ENCODE measurements around the gene PRM1. TPM values are rescaled to one million over a fixed set of nuclear protein-coding genes. Genes with fewer than 3 reads are reported as not detected.

PRM1 gene
- total and polyA plus RNA-seq, 2 of the 4 experiments (the other 2 are of a cell fraction), result not detected

- TF ChIP-seq CHD1 (IDR thresholded peaks at IDR 0.05; ENCODE audit: low read depth, low read length), result no peak
- TF ChIP-seq POLR2A (IDR thresholded peaks at IDR 0.05; ENCODE audit: low read depth, low read length), result no peak
Observed at GRCh38 chr16:11330526-11331237, 49.6 kb upstream of the PRM1 start (continued).

GRCh38 chr16:11329891-11330290, 48.8 kb upstream of the PRM1 start:
- 0 out of 3 replicates have a peak overlapping the region, but pooled peaks have one; percentile 88 for H2BK15ac ChIP-seq (ENCODE audit: low read depth, low read length)
- peak overlapping the region; percentile 10; the same call in 1 of the 2 replicates for H3K27ac ChIP-seq (ENCODE audit: insufficient read depth, low read length)
- H4K5ac ChIP-seq (ENCODE audit: low read depth, low read length), result no peak overlapping the region
- H3K9ac ChIP-seq (ENCODE audit: low read depth, low read length), result no peak overlapping the region
- H3K23ac ChIP-seq (ENCODE audit: low read depth, low read length), result no peak overlapping the region
- dilution Hi-C loops (cut with HindIII; ENCODE audit: low sequenced_read_pairs, unreplicated experiment), result no loop called here
- H3K9me3 ChIP-seq (ENCODE audit: control insufficient read depth, insufficient read depth, low read length), result 0 out of 2 replicates have a peak, but pooled peaks cover 2% of the 10 kb centered on the region
- peak overlapping the region; percentile 88 for H2AK5ac ChIP-seq (ENCODE audit: low read depth, low read length)
- intact Hi-C loops (cut with micrococcal nuclease), result loop anchor here (2.0 kb wide), 1 partner anchor 17 kb away; no protein-coding TSS in a partner anchor
- H2AFZ ChIP-seq (replicated peaks; ENCODE audit: low read length, poor library complexity), result no peak overlapping the region
- peak overlapping the region; percentile 80 for H2BK20ac ChIP-seq (ENCODE audit: low read depth, low read length)
- POLR2A ChIA-PET (ENCODE audit: unreplicated experiment), result no interaction called here
- H2BK5ac ChIP-seq (ENCODE audit: low read depth, low read length, poor library complexity, severe bottlenecking), result no peak overlapping the region
- H3K4me2 ChIP-seq (ENCODE audit: low read depth, low read length), result no peak overlapping the region
- no TSS peak for BruUV-seq (replicated peaks)
- DNase-seq, result no peak
- no peak overlapping the region for H2AK9ac ChIP-seq (replicated peaks; ENCODE audit: low read depth, low read length, poor library complexity)
- H2BK120ac ChIP-seq (ENCODE audit: low read depth, low read length), result peak overlapping the region; percentile 96
- peaks cover 14% of the 10 kb centered on the region for H3K9me1 ChIP-seq (ENCODE audit: insufficient read depth, low read length)
- no peak for ATAC-seq (ENCODE audit: low read depth)
- peak overlapping the region; percentile 96 for H3K4ac ChIP-seq (ENCODE audit: low read depth, low read length)
- H4K20me1 ChIP-seq (ENCODE audit: insufficient read depth, low read length), result no peaks in the 10 kb centered on the region
- CTCF ChIA-PET, result interaction anchor here (0.8 to 1.1 kb wide), 2 partner anchors 16 to 27 kb away, joined by 3 to 4 read pairs; no protein-coding TSS in a partner anchor
- no peak overlapping the region for H3K18ac ChIP-seq (ENCODE audit: low read depth, low read length)
- in situ Hi-C loops (cut with MboI; ENCODE audit: low sequenced_read_pairs), result no loop called here
- H4K91ac ChIP-seq (ENCODE audit: insufficient read depth, low read depth, low read length), result 0 out of 2 replicates have a peak overlapping the region, but pooled peaks have one; percentile 24
- no peaks in the 10 kb centered on the region for H3K27me3 ChIP-seq (ENCODE audit: control insufficient read depth, insufficient read depth, low read length)
- peaks cover 24% of the 10 kb centered on the region for H3K4me1 ChIP-seq (ENCODE audit: control insufficient read depth, insufficient read depth, low read length)
- no peaks in the 10 kb centered on the region; a peak in 1 of 4 replicates for H3K79me1 ChIP-seq (ENCODE audit: low read depth in 1 of 2, low read length in 2 of 2)
- no peak overlapping the region for H3K56ac ChIP-seq (ENCODE audit: extremely low read depth, insufficient read depth, low read length)
- H4K8ac ChIP-seq (ENCODE audit: low read depth in 2 of 2, low read length in 2 of 2), result peak overlapping the region in 1 of 2 experiments; percentile 42; a peak in 2 of 4 replicates
- H3K14ac ChIP-seq (replicated peaks; ENCODE audit: low read depth, low read length), result no peak overlapping the region
- no CpG with 5 or more reads among the region's 3 CpGs for WGBS, 2 experiments (ENCODE audit: extremely low coverage in 2 of 2, insufficient read length in 1 of 2)
- H3K4me3 ChIP-seq (ENCODE audit: insufficient read depth, low read depth, low read length), result no peak overlapping the region
- no peaks in the 10 kb centered on the region for H3K36me3 ChIP-seq (ENCODE audit: control insufficient read depth, insufficient read depth, low read length)
- no peak for TF ChIP-seq NFE2L2 (IDR thresholded peaks at IDR 0.05; ENCODE audit: low read depth, low read length)
- TF ChIP-seq CTCF (conservative IDR thresholded peaks at IDR 0.05; ENCODE audit: low read depth, low read length), result no peak
- no peak for TF ChIP-seq MAZ (IDR thresholded peaks at IDR 0.05; ENCODE audit: borderline replicate concordance, low read depth, low read length)
- TF ChIP-seq MXI1 (IDR thresholded peaks at IDR 0.05; ENCODE audit: borderline replicate concordance, low read depth, low read length), result no peak
- TF ChIP-seq USF2 (IDR thresholded peaks at IDR 0.05; ENCODE audit: low read depth, low read length), result no peak
- TF ChIP-seq POLR2A (IDR thresholded peaks at IDR 0.05; ENCODE audit: low read depth, low read length), result no peak
- TF ChIP-seq RAD21 (IDR thresholded peaks at IDR 0.05; ENCODE audit: low read length), result no peak
- no peak for TF ChIP-seq MAFK (IDR thresholded peaks at IDR 0.05; ENCODE audit: low read depth, low read length)
- no peak for TF ChIP-seq RCOR1 (IDR thresholded peaks at IDR 0.05; ENCODE audit: insufficient replicate concordance, low read length)
- TF ChIP-seq CHD1 (IDR thresholded peaks at IDR 0.05; ENCODE audit: low read depth, low read length), result no peak
- no peak; the same call in 1 of the 2 replicates for TF ChIP-seq CEBPB (IDR thresholded peaks at IDR 0.05; ENCODE audit: low read depth, low read length)
- no peak for TF ChIP-seq FOS (IDR thresholded peaks at IDR 0.05; ENCODE audit: low read depth, low read length)
- TF ChIP-seq RFX5 (IDR thresholded peaks at IDR 0.05; ENCODE audit: low read depth, low read length), result no peak
- TF ChIP-seq SMC3 (IDR thresholded peaks at IDR 0.05; ENCODE audit: low read depth, low read length), result no peak
